HEK293T (cell line): ENCODE data around the gene RTEL1.
A peak's percentile ranks its signal among the peaks of the same experiment; 100 is the strongest.

ENCODE experiments used
- CTCF ChIA-PET: fragments of 350-600 bp; formaldehyde crosslinking; extraction: SDS; loops from one replicate; lab custom pipeline; 2021; ENCODE audit warnings: antibody characterized with exemption, inconsistent platforms; lab: Yijun Ruan, JAX
- POLR2A ChIA-PET: fragments of 350-600 bp; formaldehyde crosslinking; extraction: SDS; loops from one replicate; lab custom pipeline; 2020; ENCODE audit warnings: antibody characterized with exemption, inconsistent platforms; lab: Yijun Ruan, JAX
- DNase-seq: peaks from one replicate; pipeline ENCODE4 v3.0.0; 2012; ENCODE audit warnings: mixed read lengths; ENCODE audit errors: extremely low spot score
- ARNT ChIP-seq: fragments of 450-650 bp; IDR thresholded peaks from 2 replicates; pipeline ENCODE4 v1.6.1; 2017; ENCODE audit warnings: mild to moderate bottlenecking
- BHLHE40 ChIP-seq: fragments of 450-650 bp; IDR thresholded peaks from 2 replicates; pipeline ENCODE4 v1.6.1; 2016; ENCODE audit warnings: mild to moderate bottlenecking, moderate library complexity, borderline replicate concordance
- CTBP1 ChIP-seq: fragments of 450-650 bp; IDR thresholded peaks from 2 replicates; pipeline ENCODE4 v1.6.1; 2016; ENCODE audit warnings: borderline replicate concordance
- ELF4 ChIP-seq: fragments of 450-650 bp; IDR thresholded peaks from 2 replicates; pipeline ENCODE4 v1.6.1; 2017; ENCODE audit warnings: antibody characterized with exemption
- FOXA1 ChIP-seq: fragments of 450-650 bp; IDR thresholded peaks from 2 replicates; pipeline ENCODE4 v1.6.1; 2016; ENCODE audit warnings: mild to moderate bottlenecking
- FOXK2 ChIP-seq: fragments of 450-650 bp; IDR thresholded peaks from 2 replicates; pipeline ENCODE4 v1.6.1; 2016; ENCODE audit warnings: mild to moderate bottlenecking
- FOXM1 ChIP-seq: fragments of 450-650 bp; IDR thresholded peaks from 2 replicates; pipeline ENCODE4 v1.6.1; 2017; ENCODE audit warnings: mild to moderate bottlenecking, borderline replicate concordance
- HDGF ChIP-seq: fragments of 450-650 bp; IDR thresholded peaks from 2 replicates; pipeline ENCODE4 v1.6.1; 2017; ENCODE audit warnings: antibody characterized with exemption, borderline replicate concordance
- L3MBTL2 ChIP-seq: fragments of 450-650 bp; conservative IDR thresholded peaks from 2 replicates; pipeline ENCODE4 v1.6.1; 2016; ENCODE audit warnings: mild to moderate bottlenecking
- LEF1 ChIP-seq: fragments of 450-650 bp; IDR thresholded peaks from 2 replicates; pipeline ENCODE4 v1.6.1; 2017; ENCODE audit warnings: mild to moderate bottlenecking, borderline replicate concordance
- NFRKB ChIP-seq: fragments of 450-650 bp; IDR thresholded peaks from 2 replicates; pipeline ENCODE4 v1.6.1; 2016; ENCODE audit warnings: mild to moderate bottlenecking, moderate library complexity
- SP1 ChIP-seq: fragments of 450-650 bp; IDR thresholded peaks from 2 replicates; pipeline ENCODE4 v1.6.1; 2017
- SUZ12 ChIP-seq: fragments of 450-650 bp; IDR thresholded peaks from 2 replicates; pipeline ENCODE4 v1.6.1; 2016; ENCODE audit warnings: mild to moderate bottlenecking
- TARDBP ChIP-seq: fragments of 450-650 bp; IDR thresholded peaks from 2 replicates; pipeline ENCODE4 v1.6.1; 2016
- ZNF384 ChIP-seq: fragments of 450-650 bp; IDR thresholded peaks from 2 replicates; pipeline ENCODE4 v1.6.1; 2016
- TF ChIP-seq, protein P1 (sequence below): fragments of 450-650 bp; IDR thresholded peaks from 2 replicates; pipeline ENCODE4 v1.6.1; 2016

RTEL1 gene

DNA sequence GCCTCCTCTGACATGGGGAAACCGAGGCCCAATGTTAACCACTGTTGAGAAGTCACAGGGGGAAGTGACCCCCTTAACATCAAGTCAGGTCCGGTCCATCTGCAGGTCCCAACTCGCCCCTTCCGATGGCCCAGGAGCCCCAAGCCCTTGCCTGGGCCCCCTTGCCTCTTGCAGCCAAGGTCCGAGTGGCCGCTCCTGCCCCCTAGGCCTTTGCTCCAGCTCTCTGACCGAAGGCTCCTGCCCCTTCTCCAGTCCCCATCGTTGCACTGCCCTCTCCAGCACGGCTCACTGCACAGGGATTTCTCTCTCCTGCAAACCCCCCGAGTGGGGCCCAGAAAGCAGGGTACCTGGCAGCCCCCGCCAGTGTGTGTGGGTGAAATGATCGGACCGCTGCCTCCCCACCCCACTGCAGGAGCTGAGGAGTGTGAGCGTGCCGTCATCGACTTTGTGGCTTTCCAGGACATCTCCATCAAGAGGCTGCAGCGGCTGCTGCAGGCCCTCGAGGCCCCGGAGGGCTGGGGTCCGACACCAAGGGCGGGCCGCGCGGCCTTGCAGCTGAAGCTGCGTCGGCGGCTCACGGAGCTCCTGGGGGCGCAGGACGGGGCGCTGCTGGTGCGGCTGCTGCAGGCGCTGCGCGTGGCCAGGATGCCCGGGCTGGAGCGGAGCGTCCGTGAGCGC lies 39.9 kb downstream of the RTEL1 start:
- ChIA-PET CTCF (no interaction called here), POLR2A (interaction anchor here (1.0 kb wide), 1 partner anchor 10 kb away, joined by 9 read pairs; the partner anchor contains the start of genes ARFRP1 and ZGPAT)
- DNase-seq, result peak; percentile 9

DNA sequence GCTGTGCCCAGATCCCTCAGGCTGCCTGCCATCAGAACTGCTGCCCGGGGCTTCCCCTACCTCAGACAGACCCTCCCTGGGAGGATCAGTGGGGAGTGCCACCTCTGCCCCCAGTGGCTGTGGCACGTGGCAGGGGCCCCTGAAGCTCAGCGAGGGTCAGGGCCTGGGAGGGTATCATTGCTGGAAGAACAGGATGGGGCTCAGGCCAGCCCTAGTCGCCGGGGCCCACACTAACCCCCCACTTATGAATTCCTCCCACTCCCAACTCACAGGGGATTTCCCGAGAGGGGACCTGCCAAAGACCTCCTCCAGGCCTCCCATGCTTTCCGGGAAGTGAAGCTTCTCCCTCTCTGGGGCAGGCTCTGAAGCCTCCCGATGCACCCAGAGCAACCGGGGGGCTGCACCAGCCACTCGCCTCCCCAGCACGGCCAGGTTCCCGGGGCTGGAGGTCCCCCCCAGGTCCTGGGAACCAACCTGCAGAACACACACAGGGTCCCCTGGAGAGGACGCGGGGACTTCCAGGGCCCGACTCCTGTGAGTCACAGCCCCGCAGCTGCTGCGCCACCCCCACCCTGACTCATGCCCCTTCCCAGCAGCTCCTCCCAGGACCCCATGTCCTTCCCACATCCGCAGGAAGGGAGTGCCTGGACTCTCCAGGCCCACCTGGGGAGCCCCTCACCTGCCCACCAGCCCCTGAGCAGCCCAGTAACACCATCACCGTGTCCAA lies 40.8 kb downstream of the RTEL1 start:
- TF ChIP-seq BHLHE40, result no peak
- no peak for TF ChIP-seq FOXA1
- TF ChIP-seq, protein P1, sequence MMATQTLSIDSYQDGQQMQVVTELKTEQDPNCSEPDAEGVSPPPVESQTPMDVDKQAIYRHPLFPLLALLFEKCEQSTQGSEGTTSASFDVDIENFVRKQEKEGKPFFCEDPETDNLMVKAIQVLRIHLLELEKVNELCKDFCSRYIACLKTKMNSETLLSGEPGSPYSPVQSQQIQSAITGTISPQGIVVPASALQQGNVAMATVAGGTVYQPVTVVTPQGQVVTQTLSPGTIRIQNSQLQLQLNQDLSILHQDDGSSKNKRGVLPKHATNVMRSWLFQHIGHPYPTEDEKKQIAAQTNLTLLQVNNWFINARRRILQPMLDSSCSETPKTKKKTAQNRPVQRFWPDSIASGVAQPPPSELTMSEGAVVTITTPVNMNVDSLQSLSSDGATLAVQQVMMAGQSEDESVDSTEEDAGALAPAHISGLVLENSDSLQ, result no peak
- ChIA-PET CTCF (no interaction called here), POLR2A (interaction anchor here (1.0 kb wide), 1 partner anchor 9 kb away, joined by 9 read pairs; the partner anchor contains the start of genes ARFRP1 and ZGPAT)
- DNase-seq, result peak; percentile 12

More for the DNA sequence above, 39.9 kb downstream of the RTEL1 start:
- no peak for TF ChIP-seq L3MBTL2
- TF ChIP-seq ARNT, result no peak
- no peak for TF ChIP-seq FOXM1
- TF ChIP-seq ZNF384, result no peak
- no peak for TF ChIP-seq FOXA1
- TF ChIP-seq FOXK2, result no peak
- TF ChIP-seq HDGF, result no peak
- TF ChIP-seq LEF1, result no peak
- no peak for TF ChIP-seq SP1
- no peak for TF ChIP-seq CTBP1
- TF ChIP-seq TARDBP, result no peak
- TF ChIP-seq, protein P1, result no peak

DNA sequence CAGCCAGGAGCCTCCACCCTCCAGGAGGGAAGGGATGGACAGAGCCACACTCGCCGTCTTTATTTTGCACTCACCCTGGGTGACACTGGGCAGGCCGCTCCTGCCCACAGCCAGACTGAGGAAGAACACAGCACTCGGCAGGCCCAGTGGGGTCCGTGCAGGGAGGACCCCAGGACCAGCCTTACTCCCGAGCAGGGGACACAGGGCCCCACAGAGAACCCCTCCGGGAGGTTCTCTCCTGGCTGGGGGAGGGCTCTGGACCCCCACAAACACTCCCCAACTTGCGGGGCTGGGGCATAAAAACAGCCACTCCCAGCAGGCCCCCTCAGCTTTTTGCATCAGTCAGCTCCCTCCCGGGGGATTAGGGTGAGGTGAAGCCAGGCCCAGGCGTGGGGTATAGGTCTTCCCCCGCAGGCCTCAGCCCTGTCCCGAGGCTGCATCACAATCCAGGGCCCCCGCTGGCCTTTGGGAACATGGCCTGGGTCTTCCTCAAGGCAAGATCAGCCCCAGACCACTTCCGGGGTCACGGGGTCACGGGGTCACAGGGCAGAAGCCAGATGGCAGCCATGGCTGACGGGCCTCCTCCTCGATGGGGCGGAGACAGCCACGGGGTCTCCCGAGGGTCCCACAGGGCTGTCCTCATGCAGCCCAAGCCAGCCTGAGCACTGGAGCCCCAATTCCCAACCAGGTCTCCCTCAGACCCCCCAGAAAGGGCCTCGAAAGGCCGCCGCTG lies 41.5 kb downstream of the RTEL1 start:
- ChIA-PET CTCF (no interaction called here), POLR2A (no interaction called here)
- TF ChIP-seq L3MBTL2 (no peak), HDGF (no peak), BHLHE40 (no peak), FOXK2 (no peak), LEF1 (no peak), SUZ12 (no peak), ZNF384 (no peak)
- TF ChIP-seq, protein P1, result no peak
- peak; percentile 15 for DNase-seq

DNA sequence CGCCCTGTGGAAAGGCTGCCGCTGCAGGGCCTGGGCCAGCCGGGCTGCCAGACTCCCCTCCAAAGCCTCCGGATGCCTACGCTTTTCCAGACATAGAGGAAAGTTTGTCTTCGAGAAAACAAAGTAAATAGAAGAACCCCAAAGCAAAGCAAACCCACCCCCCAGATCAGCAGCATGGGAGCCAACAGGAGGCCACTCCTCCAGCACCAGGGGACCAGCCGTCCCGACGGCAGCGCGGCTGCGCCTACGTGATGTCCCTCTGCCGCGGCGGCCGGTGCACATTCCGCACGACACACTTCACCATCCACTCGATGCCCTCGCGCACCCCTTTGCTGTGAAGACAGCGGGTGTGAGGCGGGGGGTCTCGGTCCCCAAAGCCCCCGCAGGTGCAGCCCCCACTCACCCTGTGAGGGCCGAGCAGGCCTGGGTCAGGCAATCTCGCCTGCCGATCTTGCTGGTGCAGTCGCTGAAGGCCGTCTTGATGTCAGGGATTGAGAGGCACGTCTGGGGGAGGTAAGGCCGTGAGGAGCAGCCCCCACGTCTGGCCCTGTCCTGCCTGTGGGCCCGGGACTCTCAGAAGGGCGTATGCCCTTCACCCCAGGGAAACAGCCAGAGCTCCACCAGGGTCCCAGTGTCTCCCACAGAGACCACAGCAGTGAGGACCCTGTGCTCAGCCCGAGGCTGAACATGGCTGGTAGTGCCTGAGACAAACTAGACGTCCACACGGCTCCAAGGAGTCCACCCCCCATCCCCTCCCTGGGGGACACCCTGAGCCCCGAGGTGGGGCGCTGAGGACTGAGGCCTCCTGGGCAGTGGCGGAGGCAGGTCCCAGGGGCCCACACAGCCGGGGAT lies 42.3 kb downstream of the RTEL1 start:
- DNase-seq, result peak; percentile 7
- TF ChIP-seq LEF1 (no peak), SUZ12 (no peak), FOXA1 (no peak), BHLHE40 (no peak), L3MBTL2 (no peak)
- TF ChIP-seq, protein P1, result no peak
- ChIA-PET CTCF (no interaction called here), POLR2A (interaction anchor here (1.0 kb wide), 1 partner anchor 47 kb away, joined by 3 read pairs; the partner anchor contains the start of gene STMN3)

DNA sequence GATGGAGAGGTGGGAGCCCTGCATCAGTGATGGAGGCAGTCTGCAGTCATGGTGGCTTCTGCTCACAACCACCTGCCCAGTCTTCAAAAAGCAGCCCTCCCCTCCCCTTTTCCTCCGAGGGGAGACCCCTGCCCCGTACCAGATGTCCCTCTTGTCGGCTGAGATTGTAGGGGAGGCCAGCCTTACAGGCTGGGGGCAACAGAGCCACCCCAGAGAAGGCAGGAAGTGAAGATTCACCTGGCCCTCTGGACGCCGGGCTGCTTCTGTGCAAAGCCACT lies 42.9 kb downstream of the RTEL1 start:
- DNase-seq, result peak; percentile 4
- TF ChIP-seq NFRKB (no peak), FOXK2 (no peak), ELF4 (no peak), SP1 (no peak), HDGF (no peak), SUZ12 (no peak), FOXA1 (no peak), L3MBTL2 (no peak), FOXM1 (no peak), TARDBP (no peak), ARNT (no peak), ZNF384 (no peak), BHLHE40 (no peak)
- TF ChIP-seq, protein P1, result no peak
- CTCF ChIA-PET, result no interaction called here
- POLR2A ChIA-PET, result interaction anchor here (1.0 kb wide), 1 partner anchor 48 kb away, joined by 3 read pairs; the partner anchor contains the start of gene STMN3
